CD4-positive, alpha-beta T cell (primary cell): Measurements from ENCODE around the gene ADAM11. TPM values are rescaled to one million over a fixed set of nuclear protein-coding genes. Genes with fewer than 3 reads are reported as not detected.
A peak's percentile ranks its signal among the peaks of the same experiment; 100 is the strongest.

Source experiments
- ATAC-seq: fragments of 200-7000 bp; cut with Tn5 transposase; one replicate; pipeline ENCODE4 v1.10.0; 2022; ENCODE audit warnings: mild to moderate bottlenecking; ENCODE audit not compliant: poor library complexity
- CTCF ChIA-PET: fragments of 350-600 bp; sonication (Branson Sonifier 250); formaldehyde crosslinking; loops from one replicate; lab custom pipeline; 2021; ENCODE audit warnings: antibody characterized with exemption, inconsistent platforms; lab: Charles Lee
- POLR2A ChIA-PET: fragments of 350-600 bp; sonication (Branson Sonifier 250); formaldehyde crosslinking; loops from one replicate; lab custom pipeline; 2021; ENCODE audit warnings: antibody characterized with exemption, inconsistent platforms; lab: Charles Lee
- DNase-seq, 14 experiments: peaks; one replicate each; pipeline ENCODE4 v3.0.0-alpha.2; 2013 to 2020; ENCODE audit warnings: mixed read lengths in 2 of 14
- H3K27ac ChIP-seq, 2 donors: one replicate each; pipeline versions ENCODE4 v1.5.1 to v1.7.0; 2013; ENCODE audit warnings: low read length in 2 of 2, low read depth in 1 of 2, mild to moderate bottlenecking in 1 of 2
- H3K27me3 ChIP-seq, 2 experiments: 1 replicate in 1 of 2; 2 replicates in 1 of 2; pipeline versions ENCODE4 v1.6.1 to v1.7.0; 2013; ENCODE audit warnings: low read length in 2 of 2, control low read depth in 1 of 2, mild to moderate bottlenecking in 1 of 2, moderate library complexity in 1 of 2; ENCODE audit not compliant: insufficient read depth in 2 of 2, control insufficient read depth in 1 of 2
- H3K36me3 ChIP-seq: one replicate; pipeline ENCODE4 v1.6.1; 2013; ENCODE audit warnings: low read length, control low read depth; ENCODE audit not compliant: insufficient read depth
- H3K4me1 ChIP-seq: one replicate; pipeline ENCODE4 v1.6.1; 2013; ENCODE audit warnings: low read length, control low read depth; ENCODE audit not compliant: insufficient read depth
- H3K4me3 ChIP-seq: one replicate; pipeline ENCODE4 v1.5.1; 2013; ENCODE audit warnings: mild to moderate bottlenecking, low read length, moderate library complexity
- H3K9me3 ChIP-seq, 2 experiments: 1 replicate in 1 of 2; 2 replicates in 1 of 2; pipeline versions ENCODE4 v1.6.1 to v1.7.0; 2013; ENCODE audit warnings: low read length in 2 of 2, mild to moderate bottlenecking in 2 of 2, control low read depth in 1 of 2, moderate library complexity in 1 of 2; ENCODE audit not compliant: control insufficient read depth in 1 of 2, insufficient read depth in 1 of 2
- H3K27ac Mint-ChIP-seq: one replicate; pipeline ENCODE4 v1.8.0; 2020; ENCODE audit warnings: mixed read lengths
- H3K27me3 Mint-ChIP-seq: one replicate; pipeline ENCODE4 v1.8.0; 2021; ENCODE audit warnings: mixed read lengths
- H3K36me3 Mint-ChIP-seq: one replicate; pipeline ENCODE4 v1.8.0; 2021; ENCODE audit warnings: low read depth, mixed read lengths
- H3K4me1 Mint-ChIP-seq: one replicate; pipeline ENCODE4 v1.8.0; 2021; ENCODE audit warnings: low read depth, mixed read lengths
- H3K4me3 Mint-ChIP-seq: one replicate; pipeline ENCODE4 v1.8.0; 2020; ENCODE audit warnings: mild to moderate bottlenecking, mixed read lengths
- H3K9me3 Mint-ChIP-seq: one replicate; pipeline ENCODE4 v1.8.0; 2020; ENCODE audit warnings: mixed read lengths
- intact Hi-C, 2 experiments: fragments of 100-400 bp; cut with DNase I in 1 of 2; cut with micrococcal nuclease in 1 of 2; formaldehyde crosslinking; loops; one replicate each; pipeline versions ENCODE4 v1.15.1 to v1.9.0; 2023 to 2025; cut with DNase I, micrococcal nuclease
- total RNA-seq, 174 experiments: library from RNA in 2 of 174; stranded (reverse) in 2 of 174; gene quantifications; one replicate each; pipeline ENCODE4 v1.2.3 and lab custom pipeline; 2021 to 2026
- TF ChIP-seq, protein P1 (sequence below): fragments of 200-600 bp; IDR thresholded peaks from one replicate; pipeline ENCODE4 v1.8.0; 2022; ENCODE audit warnings: antibody characterized with exemption, mild to moderate bottlenecking

ADAM11 gene
- total RNA-seq, 2 experiments from 2014 or later = 0.16 to 0.47 TPM

DNA sequence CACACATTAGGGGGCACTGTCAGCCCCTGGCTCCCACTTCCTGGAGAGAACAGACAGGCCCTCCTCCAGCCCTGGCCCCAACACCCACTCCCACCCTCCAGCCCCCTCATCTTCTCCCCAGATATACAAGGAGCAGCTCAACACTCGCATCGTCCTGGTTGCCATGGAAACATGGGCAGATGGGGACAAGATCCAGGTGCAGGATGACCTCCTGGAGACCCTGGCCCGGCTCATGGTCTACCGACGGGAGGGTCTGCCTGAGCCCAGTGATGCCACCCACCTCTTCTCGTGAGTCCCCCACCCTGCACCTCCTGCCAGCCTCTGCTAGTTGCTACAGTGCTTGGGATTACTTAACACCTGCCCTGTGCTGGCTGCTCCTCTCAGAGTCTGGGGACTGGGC is 14.4 kb downstream of the ADAM11 start:
- peaks cover 22% of the 10 kb centered on the region for H3K4me1 ChIP-seq
- no peak overlapping the region for H3K27ac ChIP-seq
- peaks cover 14% of the 10 kb centered on the region for H3K27me3 Mint-ChIP-seq
- no peaks in the 10 kb centered on the region for H3K9me3 Mint-ChIP-seq
- H3K36me3 Mint-ChIP-seq = no peaks in the 10 kb centered on the region
- no peak for ATAC-seq
- H3K4me3 ChIP-seq = no peak overlapping the region
- POLR2A ChIA-PET = no interaction called here
- peaks cover 3 to 8% of the 10 kb centered on the region in 2 experiments for H3K27me3 ChIP-seq
- H3K27ac Mint-ChIP-seq = no peak overlapping the region
- intact Hi-C loops = no loop called here
- CTCF ChIA-PET = no interaction called here
- peaks cover 12% of the 10 kb centered on the region for H3K4me1 Mint-ChIP-seq
- no peaks in the 10 kb centered on the region for H3K9me3 ChIP-seq
- no peaks in the 10 kb centered on the region for H3K36me3 ChIP-seq
- no peak overlapping the region for H3K4me3 Mint-ChIP-seq
- TF ChIP-seq, protein P1, sequence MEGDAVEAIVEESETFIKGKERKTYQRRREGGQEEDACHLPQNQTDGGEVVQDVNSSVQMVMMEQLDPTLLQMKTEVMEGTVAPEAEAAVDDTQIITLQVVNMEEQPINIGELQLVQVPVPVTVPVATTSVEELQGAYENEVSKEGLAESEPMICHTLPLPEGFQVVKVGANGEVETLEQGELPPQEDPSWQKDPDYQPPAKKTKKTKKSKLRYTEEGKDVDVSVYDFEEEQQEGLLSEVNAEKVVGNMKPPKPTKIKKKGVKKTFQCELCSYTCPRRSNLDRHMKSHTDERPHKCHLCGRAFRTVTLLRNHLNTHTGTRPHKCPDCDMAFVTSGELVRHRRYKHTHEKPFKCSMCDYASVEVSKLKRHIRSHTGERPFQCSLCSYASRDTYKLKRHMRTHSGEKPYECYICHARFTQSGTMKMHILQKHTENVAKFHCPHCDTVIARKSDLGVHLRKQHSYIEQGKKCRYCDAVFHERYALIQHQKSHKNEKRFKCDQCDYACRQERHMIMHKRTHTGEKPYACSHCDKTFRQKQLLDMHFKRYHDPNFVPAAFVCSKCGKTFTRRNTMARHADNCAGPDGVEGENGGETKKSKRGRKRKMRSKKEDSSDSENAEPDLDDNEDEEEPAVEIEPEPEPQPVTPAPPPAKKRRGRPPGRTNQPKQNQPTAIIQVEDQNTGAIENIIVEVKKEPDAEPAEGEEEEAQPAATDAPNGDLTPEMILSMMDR = no peak
- peak in 1 of 14 experiments; percentile 25 for DNase-seq

DNA sequence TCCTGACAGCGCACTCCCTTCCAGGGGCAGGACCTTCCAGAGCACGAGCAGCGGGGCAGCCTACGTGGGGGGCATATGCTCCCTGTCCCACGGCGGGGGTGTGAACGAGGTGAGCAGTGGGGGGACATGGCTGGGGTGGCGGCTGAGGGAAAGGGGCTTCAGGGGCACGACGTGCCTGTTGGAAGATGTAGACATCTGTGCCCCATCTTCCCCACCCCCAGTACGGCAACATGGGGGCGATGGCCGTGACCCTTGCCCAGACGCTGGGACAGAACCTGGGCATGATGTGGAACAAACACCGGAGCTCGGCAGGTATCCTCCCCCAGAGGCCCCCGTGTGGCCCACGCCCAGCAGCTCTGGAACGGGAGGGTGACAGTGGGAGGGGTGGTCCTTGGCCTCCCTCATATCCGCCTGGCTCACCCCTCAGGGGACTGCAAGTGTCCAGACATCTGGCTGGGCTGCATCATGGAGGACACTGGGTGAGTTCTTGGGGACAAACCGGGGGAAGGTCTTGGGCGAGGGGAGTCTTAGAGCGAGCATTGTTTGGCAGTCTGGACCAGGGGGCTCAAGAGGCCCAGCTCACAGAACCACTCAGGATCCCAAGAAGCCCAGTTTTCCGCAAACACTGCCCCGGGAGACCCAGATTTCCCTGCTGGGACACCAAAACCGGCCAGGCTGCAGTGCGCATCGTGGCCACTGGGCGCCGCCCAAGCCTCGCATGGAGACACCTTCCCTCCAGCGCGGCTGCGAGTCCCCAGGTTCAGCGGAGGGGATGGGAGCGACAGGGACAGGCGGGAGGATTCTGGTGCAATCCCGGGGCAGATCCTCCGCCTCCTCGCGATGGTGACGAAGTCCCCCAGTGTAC is 15.7 kb downstream of the ADAM11 start:
- POLR2A ChIA-PET = interaction anchor here (1.7 kb wide), 1 partner anchor 287 kb away, joined by 9 read pairs; the partner anchor contains the start of gene NMT1
- TF ChIP-seq, protein P1 = peak; percentile 98
- Histone ChIP-seq H3K27me3 (peaks cover 2 to 4% of the 10 kb centered on the region in 2 experiments), H3K36me3 (no peaks in the 10 kb centered on the region), H3K4me3 (peak overlapping the region; percentile 74), H3K9me3 (no peaks in the 10 kb centered on the region), H3K4me1 (peaks cover 31% of the 10 kb centered on the region), H3K27ac (no peak overlapping the region)
- H3K27me3 Mint-ChIP-seq = peaks cover 14% of the 10 kb centered on the region
- DNase-seq (peak; percentile 75 to 91 (median 85)), ATAC-seq (peak; percentile 37)
- CTCF ChIA-PET = interaction anchor here (1.0 to 1.9 kb wide), 3 partner anchors 88 to 325 kb away, joined by 3 to 8 read pairs (median 4); no protein-coding TSS in a partner anchor
- no peaks in the 10 kb centered on the region for H3K9me3 Mint-ChIP-seq
- H3K4me3 Mint-ChIP-seq = peak overlapping the region; percentile 91
- intact Hi-C loops = loop anchor here (1.0 to 5.0 kb wide), 9 partner anchors 91 to 423 kb away; partner anchors contain the start of genes C1QL1 (in 1 of the 2), EFTUD2 (in 1 of the 2), KIF18B (in 1 of the 2) and PLCD3 (in 1 of the 2)
- H3K27ac Mint-ChIP-seq = peak overlapping the region; percentile 76
- peaks cover 17% of the 10 kb centered on the region for H3K4me1 Mint-ChIP-seq
- H3K36me3 Mint-ChIP-seq = no peaks in the 10 kb centered on the region

DNA sequence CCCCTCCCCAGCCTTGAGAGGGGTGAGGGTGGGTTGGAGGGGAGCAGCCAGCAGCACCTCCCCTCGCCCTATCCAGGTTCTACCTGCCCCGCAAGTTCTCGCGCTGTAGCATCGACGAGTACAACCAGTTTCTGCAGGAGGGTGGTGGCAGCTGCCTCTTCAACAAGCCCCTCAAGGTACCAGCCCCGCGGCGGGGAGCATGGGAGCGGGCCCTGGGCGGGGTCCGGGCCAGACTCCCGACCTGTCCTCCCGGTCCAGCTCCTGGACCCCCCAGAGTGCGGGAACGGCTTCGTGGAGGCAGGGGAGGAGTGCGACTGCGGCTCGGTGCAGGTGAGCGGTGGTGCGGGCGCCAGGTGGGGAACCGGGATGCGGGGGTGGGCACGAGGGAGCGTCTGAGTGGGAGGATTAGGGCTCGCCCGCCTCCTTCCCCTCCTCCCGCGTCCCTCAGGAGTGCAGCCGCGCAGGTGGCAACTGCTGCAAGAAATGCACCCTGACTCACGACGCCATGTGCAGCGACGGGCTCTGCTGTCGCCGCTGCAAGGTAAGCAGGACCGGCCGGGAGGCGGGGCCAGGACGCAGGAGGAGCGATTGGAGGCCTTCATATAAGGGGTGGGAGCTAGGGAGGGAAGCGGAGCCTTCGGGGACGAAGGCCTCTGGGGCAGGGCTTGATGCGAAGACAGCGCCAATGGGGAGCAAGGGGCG is 16.5 kb downstream of the ADAM11 start:
- TF ChIP-seq, protein P1 = peak; percentile 60
- Mint-ChIP-seq H3K9me3 (no peaks in the 10 kb centered on the region), H3K4me3 (peak overlapping the region; percentile 91), H3K4me1 (peaks cover 17% of the 10 kb centered on the region), H3K36me3 (no peaks in the 10 kb centered on the region), H3K27me3 (peaks cover 14% of the 10 kb centered on the region), H3K27ac (peak overlapping the region; percentile 78)
- ATAC-seq (peak; percentile 93), DNase-seq (peak in 13 of 14 experiments; percentile 95 to 100 (median 98))
- ChIA-PET CTCF (interaction anchor here (0.6 to 1.9 kb wide), 8 partner anchors 46 to 390 kb away, joined by 3 to 8 read pairs (median 4); no protein-coding TSS in a partner anchor), POLR2A (interaction anchor here (0.6 to 1.7 kb wide), 7 partner anchors 11 to 286 kb away, joined by 4 to 9 read pairs (median 4); partner anchors contain the start of genes CCDC43, DBF4B, EFTUD2 and NMT1)
- intact Hi-C loops = loop anchor here (1.0 to 5.0 kb wide), 8 partner anchors 90 to 422 kb away; partner anchors contain the start of genes C1QL1 (in 1 of the 2), EFTUD2 (in 1 of the 2), KIF18B (in 1 of the 2) and PLCD3 (in 1 of the 2)
- H3K27me3 ChIP-seq = peaks cover 0 to 9% of the 10 kb centered on the region in 2 experiments
- no peaks in the 10 kb centered on the region for H3K9me3 ChIP-seq
- peaks cover 35% of the 10 kb centered on the region for H3K4me1 ChIP-seq
- H3K27ac ChIP-seq = no peak overlapping the region
- no peaks in the 10 kb centered on the region for H3K36me3 ChIP-seq
- H3K4me3 ChIP-seq = peak overlapping the region; percentile 74
